Ectodermal cell (in vitro differentiated cells): ENCODE data around the gene STEAP2.
"Not testable (repeated sequence)": the region's sequence is repeated elsewhere in the genome, so short reads cannot be mapped to it uniquely, and the experiment has no call there.

Experiments
- H3K27ac ChIP-seq: 2 replicates; pipeline ENCODE4 v1.7.0; 2013; ENCODE audit warnings: mild to moderate bottlenecking, low read depth, low read length; ENCODE audit not compliant: insufficient read depth, poor library complexity, severe bottlenecking
- H3K27me3 ChIP-seq: 2 replicates; pipeline ENCODE4 v1.7.0; 2013; ENCODE audit warnings: mild to moderate bottlenecking, low read length; ENCODE audit not compliant: insufficient read depth, control insufficient read depth, poor library complexity, severe bottlenecking
- H3K36me3 ChIP-seq: one replicate; pipeline ENCODE4 v1.7.0; 2013; ENCODE audit warnings: low read length; ENCODE audit not compliant: control insufficient read depth, insufficient read depth
- H3K4me1 ChIP-seq: one replicate; pipeline ENCODE4 v1.7.0; 2013; ENCODE audit warnings: low read length; ENCODE audit not compliant: control insufficient read depth, insufficient read depth
- H3K4me3 ChIP-seq: 2 replicates; pipeline ENCODE4 v1.7.0; 2013; ENCODE audit warnings: low read depth, low read length, control low read depth; ENCODE audit not compliant: insufficient read depth
- H3K9me3 ChIP-seq: 2 replicates; pipeline ENCODE4 v1.7.0; 2013; ENCODE audit warnings: mild to moderate bottlenecking, low read length, moderate library complexity; ENCODE audit not compliant: control insufficient read depth
- WGBS, 2 experiments: methylation state at CpG; one replicate each; pipeline ENCODE4 v1.1.7; 2013; ENCODE audit warnings: missing lambda C conversion rate in 2 of 2; 5-methylcytosine and 5-hydroxymethylcytosine counted together

Gene STEAP2

GRCh38 chr7:90176195-90176594 is 35.3 kb upstream of the STEAP2 start:
- H3K27me3 ChIP-seq = no peaks in the 10 kb centered on the region
- no peaks in the 10 kb centered on the region for H3K36me3 ChIP-seq
- no peaks in the 10 kb centered on the region for H3K9me3 ChIP-seq
- no peaks in the 10 kb centered on the region for H3K4me1 ChIP-seq
- 83 to 98% methylated on average over 1 of the region's 1 CpG for WGBS, 2 experiments
- no peak overlapping the region for H3K4me3 ChIP-seq
- no peak overlapping the region for H3K27ac ChIP-seq

DNA sequence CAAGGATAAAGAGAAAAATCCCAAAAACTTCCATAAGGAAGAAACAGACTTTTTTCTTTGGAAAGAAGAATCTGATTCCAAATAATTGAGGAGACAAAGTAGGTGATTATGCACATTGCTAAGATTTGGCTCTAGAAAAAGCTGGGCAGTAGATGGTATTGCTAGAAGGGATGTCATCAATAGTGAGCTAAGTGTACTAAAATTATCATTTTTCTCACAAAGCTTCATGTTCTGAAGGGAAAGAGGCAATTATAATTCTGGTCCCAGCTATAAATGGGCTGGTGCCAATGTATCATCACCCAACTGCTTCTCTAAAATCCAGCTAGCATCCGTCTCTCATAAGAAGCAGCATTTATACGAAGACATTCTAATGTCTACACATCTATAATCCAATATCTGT is 33.4 kb upstream of the STEAP2 start:
- H3K27ac ChIP-seq = no peak overlapping the region
- 89 to 100% methylated on average over 1 to 2 of the region's 2 CpGs for WGBS, 2 experiments

GRCh38 chr7:90178679-90179278 is 32.8 kb upstream of the STEAP2 start:
- no peaks in the 10 kb centered on the region for H3K9me3 ChIP-seq
- H3K27me3 ChIP-seq = no peaks in the 10 kb centered on the region
- H3K4me3 ChIP-seq = no peak overlapping the region
- no peaks in the 10 kb centered on the region for H3K36me3 ChIP-seq
- H3K27ac ChIP-seq = no peak overlapping the region
- H3K4me1 ChIP-seq = no peaks in the 10 kb centered on the region
- 93 to 95% methylated on average over 6 of the region's 6 CpGs for WGBS, 2 experiments

More for the DNA sequence above, 33.4 kb upstream of the STEAP2 start:
- H3K4me1 ChIP-seq = no peaks in the 10 kb centered on the region
- no peaks in the 10 kb centered on the region for H3K27me3 ChIP-seq
- no peak overlapping the region for H3K4me3 ChIP-seq
- H3K9me3 ChIP-seq = no peaks in the 10 kb centered on the region
- no peaks in the 10 kb centered on the region for H3K36me3 ChIP-seq

DNA sequence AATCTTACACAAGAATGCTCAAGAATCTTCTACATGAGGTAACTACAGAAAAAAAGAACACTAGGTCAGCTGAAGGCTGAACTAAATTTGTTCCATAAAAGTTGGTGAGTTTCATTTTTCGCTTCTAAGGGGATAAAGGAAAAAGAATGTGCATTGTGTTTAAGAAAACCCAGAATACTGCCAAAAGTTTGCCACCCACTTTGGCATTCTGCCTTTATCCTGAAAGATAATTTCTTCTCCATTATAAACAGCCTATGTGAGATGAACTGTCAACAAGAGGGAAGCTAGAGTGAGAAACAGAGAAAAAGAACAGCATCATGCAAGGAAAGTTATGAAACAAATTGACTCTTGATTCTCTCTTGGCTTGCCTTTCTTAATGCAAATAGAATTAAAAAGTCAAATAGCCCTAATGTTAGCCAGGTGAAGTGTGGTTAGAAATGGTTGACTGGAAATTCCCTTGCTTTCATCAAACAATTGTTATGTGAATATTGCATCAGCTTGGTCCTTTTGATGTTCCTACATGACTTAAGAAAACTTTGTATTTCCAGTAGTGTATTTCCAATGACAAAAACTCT is 31.4 kb upstream of the STEAP2 start:
- WGBS, 2 experiments = 73 to 89% methylated on average over 1 of the region's 1 CpG
- Histone ChIP-seq H3K4me1 (no peaks in the 10 kb centered on the region), H3K36me3 (no peaks in the 10 kb centered on the region), H3K27ac (no peak overlapping the region), H3K27me3 (no peaks in the 10 kb centered on the region), H3K9me3 (no peaks in the 10 kb centered on the region), H3K4me3 (no peak overlapping the region)

- Histone ChIP-seq H3K36me3 (no peaks in the 10 kb centered on the region), H3K4me1 (no peaks in the 10 kb centered on the region), H3K27ac (no peak overlapping the region), H3K9me3 (no peaks in the 10 kb centered on the region), H3K4me3 (no peak overlapping the region), H3K27me3 (no peaks in the 10 kb centered on the region)
These were observed 30.9 kb upstream of the STEAP2 start for GRCh38 chr7:90180649-90181048.

DNA sequence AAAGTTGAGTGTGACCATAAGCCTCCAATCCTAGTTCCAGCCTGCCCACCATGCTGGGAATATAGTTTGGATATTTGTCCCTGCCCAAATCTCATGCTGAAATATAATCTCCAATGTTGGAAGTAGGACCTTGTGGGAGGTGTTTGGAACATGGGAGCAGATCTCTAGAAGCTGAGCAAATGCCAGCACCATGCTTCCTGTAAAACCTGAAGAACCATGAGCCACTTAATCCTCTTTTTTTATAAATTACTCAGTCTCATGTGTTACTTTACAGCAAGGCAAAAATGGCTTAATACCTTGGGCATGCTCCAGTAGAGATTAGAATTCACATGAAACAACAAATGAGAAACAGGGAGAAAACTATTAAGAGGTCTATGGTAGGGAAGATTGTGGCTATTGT is 30.1 kb upstream of the STEAP2 start:
- Histone ChIP-seq H3K36me3 (no peaks in the 10 kb centered on the region), H3K27me3 (no peaks in the 10 kb centered on the region), H3K27ac (no peak overlapping the region), H3K4me3 (no peak overlapping the region), H3K9me3 (peaks cover 2% of the 10 kb centered on the region), H3K4me1 (no peaks in the 10 kb centered on the region)

DNA sequence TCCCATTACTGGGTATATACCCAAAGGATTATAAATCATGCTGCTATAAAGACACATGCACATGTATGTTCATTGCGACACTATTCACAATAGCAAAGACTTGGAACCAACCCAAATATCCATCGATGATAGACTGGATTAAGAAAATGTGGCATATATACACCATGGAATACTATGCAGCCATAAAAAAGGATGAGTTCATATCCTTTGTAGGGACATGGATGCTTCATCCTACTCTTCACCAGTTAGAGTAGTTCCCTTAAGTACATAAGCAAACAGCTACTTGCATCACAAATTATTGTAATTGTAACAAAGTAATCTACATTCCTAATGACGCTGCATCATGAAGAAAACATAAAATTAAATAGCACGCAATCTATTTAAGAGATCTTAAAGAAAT is 25.2 kb upstream of the STEAP2 start:
- H3K27me3 ChIP-seq, H3K4me3 ChIP-seq, H3K4me1 ChIP-seq, H3K27ac ChIP-seq, H3K9me3 ChIP-seq, H3K36me3 ChIP-seq: not testable (repeated sequence)
- WGBS, 2 experiments = 95% methylated on average over 3 of the region's 4 CpGs; no CpG with 5 or more reads in 1 of the 2 experiments

DNA sequence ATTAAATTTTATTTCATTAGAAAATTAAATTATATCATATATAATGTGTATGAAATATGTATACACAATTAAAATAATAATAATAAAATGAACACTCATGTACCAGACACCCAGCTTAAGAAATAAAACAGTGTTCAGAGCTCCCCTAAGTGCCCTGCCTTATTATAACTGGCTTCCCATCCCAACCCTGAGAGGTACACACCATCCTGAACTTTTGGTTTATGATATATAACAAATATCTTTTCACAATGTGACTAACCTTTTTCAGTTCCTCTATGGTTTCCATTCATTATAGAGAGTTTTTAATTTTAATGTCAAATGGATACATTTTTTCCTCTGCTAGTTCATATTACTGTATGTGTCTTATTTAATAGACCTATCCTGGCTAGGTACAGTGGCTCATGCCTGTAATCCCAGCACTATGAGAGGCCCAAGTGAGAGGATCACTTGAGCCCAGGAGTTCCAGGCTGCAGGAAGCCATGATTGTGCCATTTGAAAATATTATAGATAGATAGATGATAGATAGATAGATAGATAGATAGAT is 24.0 kb upstream of the STEAP2 start:
- no peaks in the 10 kb centered on the region for H3K27me3 ChIP-seq
- H3K4me1 ChIP-seq = no peaks in the 10 kb centered on the region
- H3K4me3 ChIP-seq = no peak overlapping the region
- H3K27ac ChIP-seq = no peak overlapping the region
- peaks cover 2% of the 10 kb centered on the region for H3K9me3 ChIP-seq
- no peaks in the 10 kb centered on the region for H3K36me3 ChIP-seq

- Histone ChIP-seq H3K4me1 (no peaks in the 10 kb centered on the region), H3K27me3 (no peaks in the 10 kb centered on the region), H3K4me3 (no peak overlapping the region), H3K27ac (no peak overlapping the region), H3K36me3 (no peaks in the 10 kb centered on the region), H3K9me3 (peaks cover 2% of the 10 kb centered on the region)
- 87 to 90% methylated on average over 2 of the region's 2 CpGs for WGBS, 2 experiments
These were observed 23.3 kb upstream of the STEAP2 start for GRCh38 chr7:90188281-90188680.

- Histone ChIP-seq H3K27ac (no peak overlapping the region), H3K4me3 (no peak overlapping the region), H3K36me3 (no peaks in the 10 kb centered on the region), H3K9me3 (peaks cover 2% of the 10 kb centered on the region), H3K27me3 (no peaks in the 10 kb centered on the region), H3K4me1 (no peaks in the 10 kb centered on the region)
These were observed 20.5 kb upstream of the STEAP2 start for GRCh38 chr7:90190995-90191394.

- Histone ChIP-seq H3K4me3 (no peak overlapping the region), H3K4me1 (no peaks in the 10 kb centered on the region), H3K9me3 (no peaks in the 10 kb centered on the region), H3K27ac (no peak overlapping the region), H3K36me3 (no peaks in the 10 kb centered on the region), H3K27me3 (no peaks in the 10 kb centered on the region)
- WGBS, 2 experiments = 82 to 90% methylated on average over 1 of the region's 1 CpG
These were observed 19.9 kb upstream of the STEAP2 start for GRCh38 chr7:90191648-90192047.
